ENCODE measurements around the gene LILRB3.
"Not testable (repeated sequence)": the region's sequence is repeated elsewhere in the genome, so short reads cannot be mapped to it uniquely, and the experiment has no call there.

The LILRB3 gene

DNA sequence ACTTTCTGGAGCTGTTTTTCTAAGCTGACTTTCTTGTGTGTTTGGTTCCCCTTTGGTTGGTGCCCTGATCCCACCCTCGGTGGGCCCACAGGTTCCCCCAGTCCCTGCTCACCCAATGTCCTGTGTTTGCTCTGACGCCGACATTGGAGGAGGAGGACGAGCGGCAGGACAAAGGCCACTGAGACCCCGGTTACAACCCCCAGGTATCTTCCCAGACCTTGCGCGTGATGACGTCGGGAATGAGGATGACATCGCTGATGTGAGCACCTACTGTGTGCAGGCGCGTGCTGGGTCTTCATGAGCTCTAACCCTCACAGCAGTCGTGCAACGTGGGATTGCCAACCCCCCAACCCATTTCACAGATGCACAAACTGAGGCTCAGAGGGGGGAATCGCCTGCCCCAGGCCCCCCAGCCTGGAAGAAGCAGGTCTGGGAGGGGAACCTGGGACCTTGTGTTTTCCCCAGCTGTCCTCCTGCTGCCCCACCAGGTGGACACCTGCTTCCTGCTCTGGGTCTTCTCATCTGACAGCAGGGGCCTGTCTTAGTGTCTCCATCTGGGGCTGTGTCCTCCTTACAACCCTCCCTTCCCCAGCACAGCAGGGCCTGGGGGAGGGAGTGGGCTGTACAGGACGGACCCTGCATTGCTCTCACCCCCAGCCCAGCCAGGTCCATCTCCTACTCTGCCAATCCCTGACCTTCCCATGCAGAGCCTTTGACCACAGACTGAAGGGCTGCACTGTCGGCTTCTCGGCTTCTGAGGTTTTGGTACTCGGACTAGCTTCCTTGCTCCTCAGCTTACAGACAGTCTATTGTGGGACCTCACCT lies 24.5 kb upstream of the LILRB3 start:
- intact Hi-C loops (cut with DNase I) = no loop called here
- DNase-seq = no peak

DNA sequence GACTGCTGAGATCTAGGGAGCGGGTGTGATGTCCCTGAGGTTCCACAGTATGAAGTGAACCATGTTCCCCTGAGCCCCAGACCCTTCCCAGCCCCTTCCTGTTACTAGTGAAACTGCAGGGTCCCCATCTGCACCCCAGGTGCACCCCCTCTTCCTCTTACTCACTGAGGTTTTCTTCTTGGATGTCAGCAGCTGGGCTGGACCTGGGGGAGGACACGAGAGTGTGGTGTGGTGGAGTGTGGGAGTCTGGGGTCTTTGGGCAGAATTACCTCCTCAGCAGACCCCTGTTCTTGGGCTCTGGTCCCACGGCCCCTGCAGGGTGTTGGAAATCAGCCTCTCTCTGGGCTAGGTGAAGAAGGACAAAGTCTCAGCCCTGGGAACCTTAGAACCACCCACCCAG lies 23.1 kb upstream of the LILRB3 start:
- peak in 1 of 42 donors; percentile 21 for DNase-seq
- intact Hi-C loops (cut with DNase I) = no loop called here

DNA sequence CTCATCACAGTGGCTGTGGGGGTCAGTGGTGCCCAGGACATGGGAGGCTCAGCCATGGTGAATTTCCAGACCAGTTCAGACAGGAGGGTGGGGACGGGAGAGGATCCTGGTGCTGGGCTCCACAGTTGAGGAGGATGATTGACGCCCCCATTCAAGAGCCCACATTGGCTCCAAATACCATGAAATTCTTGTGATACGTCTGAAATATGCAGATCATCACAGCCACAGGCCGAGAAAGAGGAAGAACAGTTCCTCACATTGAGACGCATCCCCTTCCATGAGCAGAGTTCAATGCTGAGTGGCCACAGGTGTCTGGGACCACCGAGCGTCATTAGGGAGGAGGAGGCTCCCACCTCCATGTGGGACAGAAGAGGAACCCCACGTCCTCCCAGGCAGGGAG lies 21.0 kb upstream of the LILRB3 start:
- DNase-seq; intact Hi-C loops (cut with DNase I): not testable (repeated sequence)

DNA sequence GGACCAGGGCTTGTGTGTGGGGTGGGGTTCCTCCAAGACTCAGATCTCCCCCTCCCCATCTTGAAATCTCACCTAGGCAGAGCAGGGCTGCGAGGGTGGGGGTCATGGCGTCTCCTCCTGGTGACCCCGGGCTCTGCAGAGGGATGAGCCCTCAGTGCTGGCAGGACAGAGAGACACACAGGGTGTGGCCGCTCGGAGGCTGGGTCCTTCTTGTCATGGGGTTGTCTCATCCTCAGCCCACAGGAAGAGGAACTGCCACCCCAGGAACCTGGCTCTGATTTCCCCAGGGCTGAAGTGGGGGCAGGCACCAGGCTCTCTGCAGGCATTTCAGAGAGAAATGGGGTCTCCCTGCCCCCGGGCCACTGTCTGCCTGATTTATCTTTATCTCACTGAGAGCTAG lies 19.8 kb upstream of the LILRB3 start, which contains the start of gene LILRA6:
Gene LILRA6, minus strand, starts transcription at position 145 of the 400 bp plus-strand sequence.
- DNase-seq = peak in 1 of 42 donors; percentile 49
- intact Hi-C loops (cut with DNase I) = not testable (repeated sequence)

DNA sequence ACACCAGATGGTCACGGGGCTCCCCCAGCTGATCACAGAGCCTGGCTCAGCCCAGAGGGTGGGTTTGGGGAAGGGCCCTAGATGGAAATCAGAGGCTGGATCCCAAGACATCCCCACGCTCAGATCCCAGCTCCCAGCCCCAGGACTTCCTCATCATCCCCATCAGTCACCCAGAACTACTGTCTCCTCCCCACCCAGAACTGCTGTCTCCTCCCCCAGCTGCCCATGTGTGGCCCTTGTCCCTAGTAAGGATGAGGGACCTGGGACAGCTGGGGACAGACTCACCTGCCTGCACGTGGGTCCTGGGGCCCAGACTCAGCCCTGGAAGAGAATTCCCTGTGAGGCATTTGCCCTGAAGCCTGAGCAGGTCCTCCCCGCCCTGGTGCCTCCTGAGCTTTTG lies 19.4 kb upstream of the LILRB3 start:
- intact Hi-C loops (cut with DNase I); DNase-seq: not testable (repeated sequence)

DNA sequence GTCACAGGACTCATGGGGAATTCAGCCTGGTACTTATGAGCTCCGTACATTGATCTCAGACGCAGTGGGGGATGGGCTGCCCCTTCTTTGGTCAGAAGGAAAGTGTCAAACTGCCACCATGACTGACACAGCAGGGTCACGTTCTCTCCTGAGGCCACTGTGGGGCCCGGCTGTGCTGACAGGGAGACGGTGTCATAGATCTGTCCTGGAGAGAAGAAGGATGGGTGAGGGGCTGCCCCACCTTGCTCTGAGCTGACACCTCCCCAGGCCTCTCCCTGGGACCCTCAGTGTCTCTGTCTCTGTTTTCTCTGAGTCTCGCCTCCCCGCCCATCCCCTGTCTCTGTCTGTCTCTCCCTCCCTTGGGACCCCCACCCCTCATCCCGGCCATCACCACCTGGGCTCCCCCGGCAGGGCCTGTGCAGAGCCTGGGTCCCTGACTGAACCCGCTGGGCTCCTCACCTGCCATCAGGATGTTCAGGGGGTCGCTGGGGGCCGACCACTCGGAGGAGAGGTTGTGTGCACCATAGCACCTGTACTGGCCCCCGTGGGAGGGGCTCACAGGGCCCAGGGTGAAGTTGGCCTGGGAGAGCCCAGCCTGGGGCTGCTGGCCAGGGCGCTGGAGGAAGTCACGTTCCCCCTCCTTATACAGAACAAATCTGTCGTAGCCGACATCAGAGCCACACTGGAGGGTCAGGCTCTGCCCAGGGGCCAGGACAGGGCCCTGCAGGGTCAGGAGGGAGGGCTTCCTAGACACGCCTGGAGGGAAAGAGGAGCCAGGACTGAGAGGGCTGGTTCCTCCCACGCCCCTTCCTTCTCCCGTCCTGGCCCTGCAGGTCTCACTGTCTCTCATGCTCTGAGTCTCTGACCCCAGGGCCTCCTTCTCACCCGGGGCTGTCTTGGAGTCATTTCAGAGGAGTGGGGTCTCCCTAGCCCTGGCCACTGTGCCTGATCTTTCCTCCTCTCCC lies 17.8 kb upstream of the LILRB3 start:
- intact Hi-C loops (cut with DNase I); DNase-seq: not testable (repeated sequence)

DNA sequence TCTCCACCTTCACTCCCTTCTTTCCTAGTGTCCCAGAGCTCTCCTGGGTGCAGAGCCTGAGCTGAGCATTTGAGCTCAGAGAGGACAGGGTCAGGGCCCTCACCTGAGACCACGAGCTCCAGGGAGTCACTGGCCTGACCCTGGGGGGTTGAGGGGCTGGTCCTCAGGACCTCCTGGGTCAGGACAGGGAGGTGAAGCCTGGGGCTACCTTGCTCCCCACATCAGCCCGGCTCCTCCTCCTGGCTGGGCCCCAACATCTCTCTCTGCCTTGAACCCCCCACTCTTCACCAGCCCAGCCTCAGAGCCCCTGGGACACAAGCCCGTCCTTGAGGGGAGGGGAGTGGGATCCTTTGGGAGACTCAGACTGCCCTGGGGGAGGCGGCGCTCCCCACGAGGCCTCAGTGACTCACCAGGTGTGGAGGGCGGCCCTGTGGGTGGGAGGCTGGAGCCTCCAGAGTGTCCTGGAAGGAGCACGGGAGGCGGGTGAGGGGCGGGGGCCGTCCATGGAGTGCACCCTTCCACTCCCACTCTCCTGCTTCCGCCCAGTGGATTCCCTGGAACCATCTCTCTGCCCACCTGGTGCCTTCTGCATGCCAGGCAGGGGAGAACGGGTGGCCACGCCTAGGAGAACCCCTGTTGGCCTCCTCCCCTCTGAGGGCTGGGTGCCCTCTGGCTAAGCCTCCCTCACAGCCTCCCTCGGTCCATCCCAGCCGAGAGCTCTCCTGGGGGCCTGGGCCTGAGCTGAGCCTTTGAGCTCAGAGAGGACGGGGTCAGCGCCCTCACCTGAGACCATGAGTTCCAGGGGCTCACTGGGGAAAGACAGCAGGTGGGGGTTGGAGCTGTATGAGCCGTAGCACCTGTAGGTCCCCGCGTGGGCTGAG lies 16.9 kb upstream of the LILRB3 start:
- intact Hi-C loops (cut with DNase I); DNase-seq: not testable (repeated sequence)

DNA sequence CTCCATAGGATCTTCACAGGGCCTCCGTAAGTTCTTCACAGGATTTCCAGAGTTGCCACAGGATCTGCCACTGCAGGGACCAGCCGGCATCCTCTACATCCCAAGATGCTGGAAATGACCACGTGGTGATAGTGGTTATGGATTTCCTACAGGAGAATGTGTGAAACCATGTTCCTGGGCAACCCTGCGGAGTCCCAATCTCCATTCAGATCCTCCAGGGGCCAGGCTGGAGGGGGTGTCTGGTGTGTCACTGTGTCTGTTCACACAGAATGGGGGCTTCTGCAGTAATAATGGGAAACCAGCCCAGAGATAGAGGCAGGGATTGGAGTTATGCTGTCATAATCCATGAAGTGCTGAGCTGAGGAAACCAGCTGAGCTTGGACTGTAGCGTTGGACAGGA lies 11.1 kb upstream of the LILRB3 start:
- no peak for DNase-seq
- intact Hi-C loops (cut with DNase I) = loop anchor here (5.0 kb wide), 1 partner anchor 67 kb away; no protein-coding TSS in a partner anchor

DNA sequence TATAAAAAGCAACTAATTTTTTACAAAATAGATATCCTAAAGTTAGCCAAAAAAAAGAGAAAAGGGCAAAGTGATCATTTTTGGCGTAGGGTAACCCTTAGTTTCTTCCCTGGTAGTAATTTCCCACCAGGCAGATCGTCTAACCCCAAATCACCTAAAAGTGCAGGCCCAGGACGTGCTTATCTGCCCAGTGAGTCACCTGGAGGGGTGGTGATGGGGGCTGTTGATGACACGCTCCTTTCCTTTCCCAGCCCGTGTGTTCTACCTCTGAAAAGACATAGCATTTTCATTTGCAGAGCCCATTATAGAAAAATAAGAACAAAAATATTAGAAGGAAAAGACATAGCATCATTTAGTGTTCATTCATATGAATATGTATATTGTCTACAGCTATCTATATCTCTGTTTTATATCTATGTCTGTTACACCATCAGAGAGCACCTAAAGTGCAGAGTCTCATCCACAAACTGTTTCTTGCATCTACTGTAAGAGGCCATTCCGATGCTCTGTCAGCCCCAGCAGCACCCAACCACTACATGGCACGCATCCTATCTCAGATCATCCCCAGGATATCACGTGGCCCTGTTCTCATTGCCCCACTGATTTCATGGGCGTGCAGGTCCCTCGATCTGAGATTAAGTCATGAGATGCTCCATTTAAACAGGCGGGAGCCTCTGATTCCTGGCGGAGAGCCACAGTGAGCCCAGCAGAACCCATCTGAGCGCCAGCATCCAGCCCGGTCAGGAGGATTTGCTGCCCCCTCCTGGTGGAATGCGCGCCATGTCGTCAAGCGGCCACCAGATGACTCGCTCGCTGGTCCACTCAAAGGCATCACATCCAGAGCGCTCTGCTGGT lies 8.5 kb upstream of the LILRB3 start:
- peak; percentile 74 to 96 (median 91) for DNase-seq
- intact Hi-C loops (cut with DNase I) = loop anchor here (5.0 kb wide), 1 partner anchor 64 kb away; no protein-coding TSS in a partner anchor

DNA sequence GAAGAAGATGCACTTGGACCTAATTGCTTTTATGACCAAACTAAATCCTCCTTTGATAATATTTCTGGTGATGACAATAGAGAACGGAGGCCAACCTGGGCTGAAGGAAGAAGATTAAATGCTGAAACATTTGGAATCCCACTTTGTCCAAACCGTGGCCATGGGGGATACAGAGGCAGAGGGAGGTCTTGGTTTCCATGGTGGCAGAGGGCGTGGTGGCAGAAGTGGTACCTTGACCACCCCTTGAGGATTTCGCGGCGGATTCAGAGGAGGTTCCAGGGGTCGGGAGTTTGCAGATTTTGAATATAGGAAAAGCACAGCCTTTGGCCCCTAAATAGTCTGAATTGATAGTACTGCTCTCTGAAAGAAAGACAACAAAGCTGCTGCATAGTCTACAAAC lies 7.2 kb upstream of the LILRB3 start:
- DNase-seq = peak in 1 of 42 donors; percentile 6
- intact Hi-C loops (cut with DNase I) = loop anchor here (5.0 kb wide), 1 partner anchor 63 kb away; no protein-coding TSS in a partner anchor

DNA sequence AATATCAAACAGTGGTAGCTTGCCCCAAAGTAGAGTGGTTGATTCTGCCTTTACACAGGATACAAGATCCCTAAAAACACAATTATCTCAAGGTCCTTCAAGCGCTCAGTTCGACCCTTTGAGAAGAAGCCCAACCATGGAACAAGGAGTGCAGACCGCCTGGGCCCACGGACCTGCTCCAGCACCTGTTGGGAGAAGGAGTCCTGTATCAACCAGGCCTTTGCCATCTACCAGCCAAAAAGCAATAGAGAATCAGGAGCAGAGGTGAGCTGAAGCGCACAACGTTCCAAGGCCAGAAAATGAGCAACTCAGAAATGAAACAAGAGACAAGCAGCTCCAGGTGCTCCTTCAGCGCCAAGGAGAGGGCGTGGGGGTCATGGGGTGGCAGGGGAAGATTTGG lies 6.3 kb upstream of the LILRB3 start:
- no peak for DNase-seq
- intact Hi-C loops (cut with DNase I) = no loop called here

DNA sequence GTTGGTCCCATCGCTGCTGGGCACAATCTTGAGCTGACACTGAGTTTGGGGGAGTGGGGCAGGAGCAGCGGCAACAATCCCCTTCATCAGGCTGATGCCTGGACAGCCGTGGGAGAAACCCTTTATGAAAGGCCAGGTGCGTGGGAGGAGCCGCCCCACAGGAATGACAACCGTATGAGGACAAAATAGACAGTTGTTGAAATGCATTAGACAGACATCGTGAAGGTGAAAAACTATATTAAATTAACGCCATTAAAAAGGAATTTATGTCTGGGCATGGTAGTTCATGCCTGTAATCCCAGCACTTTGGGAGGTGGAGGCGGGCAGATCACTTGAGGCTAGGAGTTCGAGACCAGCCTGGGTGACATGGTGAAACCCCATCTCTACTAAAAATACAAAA lies 1.8 kb upstream of the LILRB3 start:
- DNase-seq; intact Hi-C loops (cut with DNase I): not testable (repeated sequence)

DNA sequence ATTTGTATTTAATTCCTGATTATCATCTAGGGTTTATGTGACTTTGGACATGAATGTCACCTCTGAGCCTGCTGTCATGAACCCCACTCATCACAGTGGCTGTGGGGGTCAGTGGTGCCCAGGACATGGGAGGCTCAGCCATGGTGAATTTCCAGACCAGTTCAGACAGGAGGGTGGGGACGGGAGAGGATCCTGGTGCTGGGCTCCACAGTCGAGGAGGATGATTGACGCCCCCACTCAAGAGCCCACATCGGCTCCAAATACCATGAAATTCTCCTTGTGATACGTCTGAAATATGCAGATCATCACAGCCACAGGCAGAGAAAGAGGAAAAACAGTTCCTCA lies 1.1 kb upstream of the LILRB3 start:
- intact Hi-C loops (cut with DNase I); DNase-seq: not testable (repeated sequence)

DNA sequence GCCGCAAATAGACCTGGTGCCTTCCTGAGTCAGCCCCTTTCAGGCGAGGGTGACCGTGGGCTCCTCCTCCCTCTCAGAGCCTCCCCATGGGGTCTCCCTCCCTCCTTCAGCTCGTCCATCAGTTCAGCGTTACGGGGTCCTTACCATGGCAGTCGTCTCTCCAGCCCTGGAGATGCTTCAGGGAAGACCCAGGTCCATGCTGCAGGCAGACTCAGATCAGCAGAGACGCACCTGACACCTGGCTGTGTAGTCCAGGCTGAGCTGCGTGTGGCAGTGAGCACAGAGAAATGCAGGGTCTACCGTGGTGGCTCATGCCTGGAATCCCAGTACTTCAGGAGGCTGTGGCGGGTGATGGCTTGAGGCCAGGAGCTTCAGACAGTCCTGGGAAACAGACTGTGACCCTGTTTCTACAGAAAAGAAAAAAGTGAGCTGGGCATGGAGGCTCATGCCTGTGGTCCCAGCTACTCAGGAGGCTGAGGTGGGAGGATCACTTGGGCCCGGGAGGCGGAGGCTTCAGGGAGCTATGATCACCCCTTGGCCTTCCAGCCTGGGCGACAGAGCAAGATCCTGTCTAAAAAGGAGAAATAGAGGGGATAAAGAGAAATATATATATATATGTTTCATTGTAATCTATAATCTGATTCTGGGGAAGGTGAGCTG lies 600 bp upstream of the LILRB3 start:
- intact Hi-C loops (cut with DNase I) = not testable (repeated sequence)

DNA sequence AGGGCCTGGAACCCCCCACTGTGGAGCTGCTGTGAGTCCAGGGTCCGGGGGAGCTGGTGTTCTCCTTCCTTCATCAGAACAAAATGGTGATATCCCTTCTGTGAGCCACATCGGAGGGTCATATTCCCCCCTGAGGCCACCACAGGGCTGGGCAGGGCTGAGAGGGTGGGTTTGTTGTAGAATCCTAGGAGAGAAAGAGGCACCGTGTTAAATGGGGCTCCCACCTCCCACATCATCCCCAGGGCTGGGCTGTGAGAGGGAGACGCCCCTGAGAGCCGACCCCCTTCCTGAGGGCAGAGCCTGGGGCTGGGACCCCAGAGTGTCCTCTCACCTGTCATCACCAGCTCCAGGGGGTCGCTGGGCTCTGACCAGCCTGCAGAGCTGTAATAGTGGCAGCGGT lies 860 bp downstream of the LILRB3 start:
- intact Hi-C loops (cut with DNase I); DNase-seq: not testable (repeated sequence)

More for the DNA sequence above, 600 bp upstream of the LILRB3 start:
- DNase-seq = not testable (repeated sequence)

DNA sequence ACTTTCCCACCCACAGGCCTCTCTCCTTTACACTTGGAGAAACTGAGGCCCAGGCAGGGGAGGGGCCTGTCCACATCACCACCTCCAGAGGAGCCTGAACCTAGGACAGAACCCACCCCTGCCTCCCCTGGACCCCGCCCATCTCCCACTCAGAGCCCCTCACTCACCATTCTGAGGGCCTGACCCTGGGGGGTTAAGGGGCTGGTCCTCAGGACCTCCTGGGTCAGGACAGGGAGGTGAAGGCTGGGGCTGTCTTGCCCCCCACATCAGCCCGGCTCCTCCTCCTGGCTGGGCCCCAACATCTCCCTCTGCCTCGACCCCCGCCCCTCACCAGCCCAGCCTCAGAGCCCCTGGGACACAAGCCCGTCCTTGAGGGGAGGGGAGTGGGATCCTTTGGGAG lies 3.1 kb downstream of the LILRB3 start:
- DNase-seq; intact Hi-C loops (cut with DNase I): not testable (repeated sequence)

DNA sequence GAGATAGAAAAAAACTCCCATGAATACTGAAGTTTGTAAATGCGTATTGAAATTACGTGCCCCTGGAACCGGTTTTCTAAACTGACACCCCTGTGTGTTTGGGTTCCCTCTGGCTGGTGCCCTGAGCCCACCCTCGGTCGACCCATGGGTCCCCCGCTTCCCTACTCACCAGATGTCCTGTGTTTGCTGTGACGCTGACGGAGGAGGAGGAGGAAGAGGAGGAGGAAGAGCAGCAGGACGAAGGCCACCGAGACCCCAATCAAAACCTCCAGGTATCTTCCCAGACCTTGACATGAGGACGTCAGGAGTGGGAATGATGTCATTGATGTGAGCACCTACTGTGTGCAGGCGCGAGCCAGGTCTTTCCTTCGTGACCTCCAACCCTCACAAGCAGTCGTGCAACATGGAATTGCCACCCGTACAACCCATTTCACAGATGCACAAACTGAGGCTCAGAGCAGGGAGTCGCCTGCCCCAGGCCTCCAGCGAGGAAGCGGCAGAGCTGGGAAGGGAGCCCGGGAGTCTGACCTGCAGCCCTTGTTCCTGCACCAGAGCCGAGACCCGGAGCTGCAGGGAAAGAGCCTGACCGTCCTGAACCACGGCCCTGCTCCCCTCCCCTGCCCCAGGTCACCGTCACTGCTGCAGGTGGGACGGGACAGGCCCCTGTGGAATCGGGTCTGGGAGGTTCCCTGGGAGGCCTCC lies 3.7 kb downstream of the LILRB3 start:
- DNase-seq = no peak
- intact Hi-C loops (cut with DNase I) = no loop called here
